Stimulated activated CD8-positive, alpha-beta memory T cell treated with anti-CD3 and anti-CD28 coated beads, Interleukin-12 subunit alpha, Interleukin-12 subunit beta, amount 100 ng/mL, for 4 hours (primary cell): ENCODE measurements around the gene HOXB1.
"Not testable (repeated sequence)": the region's sequence is repeated elsewhere in the genome, so short reads cannot be mapped to it uniquely, and the experiment has no call there.

Experiments
- DNase-seq: peaks from one replicate; pipeline ENCODE4 v3.0.0-alpha.2; 2020; ENCODE audit warnings: low read depth

The HOXB1 gene

DNA sequence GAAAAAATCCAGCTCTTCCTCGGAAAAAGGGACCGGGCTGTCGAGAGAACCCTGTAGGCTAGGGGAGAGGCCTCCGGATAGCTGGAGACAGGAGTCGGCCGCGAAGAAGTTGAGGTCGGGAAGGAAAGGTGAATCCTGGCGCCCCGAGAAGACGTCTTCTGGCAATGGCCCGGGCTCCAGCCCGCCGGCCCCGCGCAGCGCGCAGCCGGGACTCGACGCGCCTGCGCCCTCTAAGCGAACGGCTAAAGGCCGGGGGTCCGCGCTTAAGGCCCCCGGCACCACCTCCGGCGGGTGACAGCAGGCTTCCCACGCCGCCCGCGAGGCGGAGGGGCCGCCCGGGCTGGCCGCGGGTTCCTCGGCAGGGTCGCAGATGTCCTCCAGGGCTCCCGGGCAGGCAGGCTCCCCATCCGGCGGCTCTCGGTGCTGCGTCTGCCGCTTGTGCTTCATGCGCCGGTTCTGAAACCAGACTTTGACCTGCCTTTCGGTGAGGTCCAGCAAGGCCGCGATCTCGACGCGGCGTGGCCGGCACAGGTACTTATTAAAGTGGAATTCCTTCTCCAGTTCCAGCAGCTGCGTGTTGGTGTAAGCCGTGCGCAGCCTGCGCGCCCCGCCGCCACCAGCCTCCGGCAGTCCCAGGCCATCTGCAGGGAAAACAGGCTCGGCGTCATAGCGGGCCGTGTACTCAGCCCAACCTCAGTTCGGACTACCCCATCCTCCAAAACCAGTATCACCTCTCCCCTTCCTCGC, 12.5 kb upstream of the HOXB1 start:
- DNase-seq: peak; percentile 27

DNA sequence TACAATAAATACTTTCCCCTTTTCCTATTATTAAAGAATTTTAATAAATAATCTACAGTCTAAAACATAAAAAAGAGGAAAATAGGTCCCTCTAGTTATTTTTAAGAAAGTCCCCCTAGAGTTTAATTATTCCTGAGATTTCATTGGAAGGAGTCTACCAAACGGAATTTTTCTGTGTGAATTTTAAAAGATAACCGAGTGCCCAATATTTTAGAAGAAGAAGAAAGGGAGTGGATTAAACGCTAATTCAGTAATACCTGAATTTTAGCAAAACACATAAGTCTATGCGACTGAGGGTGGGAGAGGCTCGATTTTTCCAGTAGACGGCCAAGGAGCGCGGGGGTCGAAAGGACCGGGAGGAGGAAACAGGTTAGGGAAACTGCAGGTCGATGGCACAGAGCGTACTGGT, 11.9 kb upstream of the HOXB1 start:
- no peak for DNase-seq

DNA sequence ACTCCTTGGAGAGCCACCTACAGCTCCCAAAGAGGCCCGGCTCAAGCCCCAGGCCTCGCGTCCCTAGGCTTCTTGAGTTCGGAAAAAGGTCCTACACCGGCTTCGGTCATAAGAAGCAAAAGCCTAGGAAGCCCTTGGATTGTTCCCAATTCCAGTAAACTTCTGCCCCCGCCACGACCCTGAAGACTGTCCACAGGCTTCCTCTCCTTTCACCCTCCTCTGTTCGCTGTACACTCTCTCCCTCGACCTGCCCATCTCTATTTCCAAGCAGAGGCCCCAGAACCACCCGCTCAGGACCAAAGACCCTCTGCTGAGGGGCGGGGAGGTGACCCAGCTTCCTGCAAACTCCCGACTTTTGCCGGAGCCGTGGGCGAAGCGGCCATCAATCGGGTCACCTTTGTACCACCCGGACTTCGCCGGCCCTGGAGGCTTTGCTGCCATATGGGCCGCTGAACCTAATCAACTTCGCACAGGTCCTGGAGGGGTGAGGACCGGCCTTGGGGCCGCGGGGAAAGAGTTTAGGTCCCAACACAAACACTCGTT, 11.4 kb upstream of the HOXB1 start:
- no peak for DNase-seq

DNA sequence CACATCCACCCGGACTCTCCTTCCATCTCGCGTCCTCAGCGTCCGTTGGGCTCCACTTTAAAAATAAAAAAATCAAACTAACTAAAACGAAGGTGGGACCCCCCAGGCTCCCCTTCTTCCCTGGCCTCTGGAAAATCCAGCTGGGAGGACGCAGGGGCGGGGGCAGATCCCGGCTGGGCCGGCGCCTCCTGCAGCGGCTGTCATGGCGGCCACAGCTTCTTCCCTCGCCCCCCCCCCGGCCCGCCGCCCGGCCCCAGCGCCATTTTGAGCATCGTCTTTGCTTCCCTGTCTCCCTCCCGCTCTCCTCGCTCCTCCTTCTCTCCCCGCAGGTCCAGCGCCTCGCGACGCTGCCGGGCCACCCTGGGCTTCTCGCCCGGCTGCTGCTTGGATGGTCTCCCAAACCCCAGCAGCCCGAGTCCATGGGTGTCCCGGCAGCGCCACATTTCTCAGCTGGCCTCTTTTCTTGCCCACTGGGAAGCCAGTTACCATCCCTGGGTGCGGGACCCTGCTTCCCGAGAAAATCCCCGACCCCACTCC, 10.8 kb upstream of the HOXB1 start:
- peak; percentile 14 for DNase-seq

DNA sequence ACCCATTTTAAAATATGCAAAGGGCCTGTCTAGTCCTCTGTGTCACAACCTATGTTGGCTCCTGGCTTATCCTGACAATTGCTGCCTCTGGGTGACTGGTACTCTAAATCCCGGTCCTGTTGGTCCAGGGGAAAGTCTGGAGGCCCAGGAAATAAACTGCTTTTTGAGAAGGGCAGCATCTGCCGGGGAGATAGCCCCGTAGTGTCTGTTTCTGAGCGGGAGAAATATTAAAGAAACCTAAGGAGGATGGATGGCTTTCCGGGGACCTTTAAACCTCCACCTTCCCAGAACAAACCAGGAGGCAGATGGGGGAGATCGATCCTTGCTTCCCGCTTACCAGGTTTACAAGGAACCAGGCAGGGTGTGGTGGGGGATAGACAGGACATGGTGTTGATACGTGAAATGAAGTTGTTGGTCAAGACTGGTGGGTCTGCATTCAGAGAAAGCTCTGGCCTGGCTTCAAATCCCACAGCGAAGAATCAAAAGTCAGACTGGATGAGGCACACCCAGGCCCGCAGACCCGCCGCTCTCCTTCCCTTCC, 10.3 kb upstream of the HOXB1 start:
- no peak for DNase-seq

DNA sequence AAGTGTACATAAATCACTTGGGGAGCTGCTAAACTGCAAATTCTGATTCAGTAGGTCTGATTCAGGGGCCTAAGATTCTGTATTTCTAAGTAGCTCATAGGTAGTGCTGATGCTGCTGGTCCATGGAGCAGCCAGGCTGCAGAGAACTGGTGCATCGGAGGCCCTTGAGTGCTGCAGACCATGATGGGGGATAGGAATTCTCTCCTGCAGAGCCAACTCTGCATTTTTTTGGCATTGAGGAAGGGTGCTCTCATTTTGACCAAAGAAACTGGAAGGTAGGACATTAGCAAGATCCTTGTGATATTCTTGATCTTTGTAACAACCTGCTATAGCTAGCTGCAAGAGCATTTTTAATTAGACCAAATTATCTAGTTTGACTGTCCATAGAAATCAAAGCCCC, 9.4 kb upstream of the HOXB1 start:
- no peak for DNase-seq

DNA sequence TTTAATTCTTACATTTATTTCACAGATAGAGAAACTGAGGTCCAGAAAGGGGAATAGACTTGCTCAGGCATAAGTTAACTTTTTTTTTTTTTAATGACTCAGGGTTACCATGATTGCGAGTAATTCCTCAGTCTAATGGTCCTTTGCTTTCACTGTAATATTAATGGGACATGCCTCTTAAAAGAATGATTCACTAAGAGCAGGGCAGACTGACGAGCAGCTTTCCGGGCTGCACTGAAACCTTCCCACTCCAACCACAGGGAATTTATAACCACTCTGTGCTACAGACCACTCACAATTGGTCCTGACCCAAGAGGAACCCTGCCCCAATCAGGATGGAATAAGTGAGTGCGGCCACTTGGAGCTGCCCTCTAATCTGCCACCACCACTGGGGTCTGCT, 8.4 kb upstream of the HOXB1 start:
- DNase-seq: no peak

DNA sequence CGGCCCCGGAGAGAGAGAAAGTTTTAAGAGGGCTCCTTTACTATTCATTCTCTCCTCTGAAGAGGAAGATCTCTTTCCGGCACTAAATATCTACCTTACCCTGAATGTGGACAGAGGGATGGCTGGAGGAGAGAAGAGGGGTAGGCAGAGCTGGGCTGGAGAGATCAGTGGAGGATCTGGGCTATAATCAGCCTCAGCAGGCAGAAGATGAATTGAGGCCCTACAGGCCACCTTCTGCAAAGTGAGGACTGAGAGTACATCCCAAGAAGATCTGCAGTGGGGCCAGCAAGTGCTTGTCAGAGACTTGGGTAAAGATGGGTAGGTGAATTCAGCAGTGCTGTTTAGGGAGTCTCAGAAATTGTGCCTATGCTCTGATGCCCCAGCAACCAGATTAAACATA, 6.5 kb upstream of the HOXB1 start:
- no peak for DNase-seq

DNA sequence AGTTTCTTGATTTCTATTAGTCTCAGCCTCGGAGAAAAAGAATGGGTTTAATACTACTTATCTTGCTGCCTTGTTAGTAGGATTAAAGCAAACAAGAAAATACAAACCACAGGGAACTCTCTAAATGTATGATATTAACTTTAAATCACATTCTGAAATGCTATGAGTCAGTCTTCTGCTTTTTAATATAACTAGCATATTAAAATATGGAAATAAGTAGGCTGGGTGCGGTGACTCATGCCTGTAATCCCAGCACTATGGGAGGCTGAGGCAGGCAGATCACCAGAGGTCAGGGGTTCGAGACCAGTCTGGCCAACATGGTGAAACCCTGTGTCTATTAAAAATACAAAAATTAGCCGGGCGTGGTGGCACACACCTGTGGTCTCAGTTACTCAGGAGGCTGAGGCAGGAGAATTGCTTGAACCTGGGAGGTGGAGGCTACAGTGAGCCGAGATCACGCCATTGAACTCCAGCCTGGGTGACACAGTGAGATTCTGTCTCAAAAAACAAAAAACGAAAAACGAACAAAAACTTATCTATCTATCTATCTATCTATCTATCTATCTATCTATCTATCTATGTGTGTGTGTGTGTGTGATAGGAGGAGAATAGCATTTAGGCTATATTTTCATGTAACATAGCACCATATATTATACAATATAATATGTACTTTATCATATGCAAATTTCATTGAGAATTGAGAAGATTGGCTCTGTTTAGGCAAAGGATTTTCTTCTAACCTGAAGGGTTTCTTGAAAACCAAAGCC, 5.2 kb upstream of the HOXB1 start:
- not testable (repeated sequence) for DNase-seq

DNA sequence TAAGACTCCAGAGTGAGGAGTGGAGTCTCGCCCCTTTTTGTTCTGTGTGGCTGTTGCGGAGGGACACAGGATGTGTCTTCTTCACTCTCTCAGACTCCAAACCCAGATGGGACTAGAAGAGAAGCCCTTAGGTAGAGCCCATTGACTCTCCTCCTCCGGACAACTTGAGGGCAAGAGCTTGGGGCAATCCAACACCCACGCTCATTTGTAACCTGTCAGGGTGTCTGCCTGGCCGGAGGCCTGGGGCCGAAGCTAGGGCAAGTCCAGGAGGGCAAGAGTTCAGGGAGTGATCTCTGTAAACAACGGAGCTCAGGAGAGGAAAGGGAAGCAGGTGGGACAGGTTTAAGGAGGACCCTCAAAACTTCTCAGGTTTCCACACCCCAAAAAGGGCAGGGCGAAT, 1.4 kb upstream of the HOXB1 start:
- no peak for DNase-seq

DNA sequence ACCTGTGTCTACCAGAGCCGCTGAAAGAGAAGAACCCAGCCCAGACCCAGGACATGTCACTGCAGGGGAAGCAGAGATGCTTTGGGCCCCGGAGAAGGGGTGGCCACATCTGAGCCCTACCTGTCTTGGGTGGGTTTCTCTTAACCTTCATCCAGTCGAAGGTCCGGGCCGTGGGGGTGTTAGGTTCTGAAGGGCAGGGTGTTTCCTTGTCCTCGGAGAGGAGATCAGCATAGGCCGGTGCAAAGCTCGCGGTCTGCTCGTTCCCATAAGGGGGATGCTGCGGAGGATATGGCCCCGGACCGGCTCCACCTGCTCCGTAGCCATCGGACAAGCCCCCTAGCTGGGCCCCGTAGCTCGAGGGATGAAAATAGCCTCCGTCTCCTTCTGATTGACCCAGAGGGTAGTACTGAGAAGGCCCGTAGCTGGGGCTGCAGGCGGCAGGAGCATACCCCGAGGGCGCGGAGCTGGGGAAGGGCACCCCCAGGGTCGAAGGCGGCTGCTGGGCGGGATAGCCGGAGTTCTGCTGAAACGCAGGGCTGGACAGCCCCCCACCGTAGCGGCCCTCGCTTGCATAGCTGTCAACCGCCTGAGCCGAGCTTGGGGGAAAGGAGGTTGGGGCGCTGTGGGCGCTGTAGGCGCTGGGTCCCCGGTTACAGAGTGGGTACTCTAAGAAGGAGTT, 464 bp downstream of the HOXB1 start:
- DNase-seq: no peak

DNA sequence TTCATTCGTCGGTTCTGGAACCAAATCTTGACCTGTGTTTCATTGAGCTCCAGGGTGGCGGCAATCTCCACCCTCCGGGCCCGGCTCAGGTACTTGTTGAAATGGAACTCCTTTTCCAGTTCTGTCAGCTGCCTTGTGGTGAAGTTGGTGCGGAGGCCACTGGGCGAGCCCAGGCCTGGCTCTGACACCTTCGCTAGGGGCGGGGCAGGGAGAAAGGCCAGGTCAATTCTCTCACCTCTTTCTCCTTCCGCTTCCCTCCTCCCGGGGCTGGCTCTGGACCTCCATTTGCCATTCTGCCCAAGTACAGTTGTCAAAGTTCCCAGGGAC, 1.2 kb downstream of the HOXB1 start:
- no peak for DNase-seq

DNA sequence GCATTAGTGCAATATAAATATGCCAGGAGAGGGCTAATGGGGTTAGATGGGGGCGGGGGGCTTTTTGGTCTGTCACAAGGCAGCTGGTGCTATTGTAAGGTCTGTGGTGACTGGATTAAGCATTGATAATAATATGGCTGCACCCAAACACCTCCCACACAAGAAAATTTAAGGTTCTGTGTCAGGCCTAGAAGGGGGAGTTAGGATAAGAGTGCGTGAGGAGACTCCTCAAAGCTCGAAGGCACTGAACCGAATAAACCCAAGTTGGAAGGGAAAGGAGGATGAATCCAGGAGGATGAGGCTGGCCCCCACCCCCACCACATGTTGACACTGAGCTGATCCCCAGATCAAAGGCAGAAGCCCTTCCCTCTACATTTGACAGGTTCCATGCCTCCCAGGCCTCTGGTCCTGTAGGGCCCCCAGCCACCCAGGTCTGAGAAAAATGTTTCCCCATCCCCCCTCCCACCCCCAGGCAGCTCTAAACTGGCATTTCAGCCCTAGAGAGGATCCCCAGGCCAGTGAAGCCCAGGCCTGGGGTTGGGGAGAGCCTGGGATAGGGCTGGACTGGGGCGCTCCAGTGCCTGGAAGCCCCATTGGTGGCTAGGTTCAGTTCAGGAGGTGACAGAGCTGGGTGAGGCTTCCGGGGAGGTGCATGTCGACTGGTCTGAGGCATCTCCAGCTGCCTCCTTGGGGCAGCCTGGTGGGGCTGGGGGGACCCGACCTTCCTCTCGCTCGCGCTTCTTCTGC, 1.7 kb downstream of the HOXB1 start:
- DNase-seq: no peak

DNA sequence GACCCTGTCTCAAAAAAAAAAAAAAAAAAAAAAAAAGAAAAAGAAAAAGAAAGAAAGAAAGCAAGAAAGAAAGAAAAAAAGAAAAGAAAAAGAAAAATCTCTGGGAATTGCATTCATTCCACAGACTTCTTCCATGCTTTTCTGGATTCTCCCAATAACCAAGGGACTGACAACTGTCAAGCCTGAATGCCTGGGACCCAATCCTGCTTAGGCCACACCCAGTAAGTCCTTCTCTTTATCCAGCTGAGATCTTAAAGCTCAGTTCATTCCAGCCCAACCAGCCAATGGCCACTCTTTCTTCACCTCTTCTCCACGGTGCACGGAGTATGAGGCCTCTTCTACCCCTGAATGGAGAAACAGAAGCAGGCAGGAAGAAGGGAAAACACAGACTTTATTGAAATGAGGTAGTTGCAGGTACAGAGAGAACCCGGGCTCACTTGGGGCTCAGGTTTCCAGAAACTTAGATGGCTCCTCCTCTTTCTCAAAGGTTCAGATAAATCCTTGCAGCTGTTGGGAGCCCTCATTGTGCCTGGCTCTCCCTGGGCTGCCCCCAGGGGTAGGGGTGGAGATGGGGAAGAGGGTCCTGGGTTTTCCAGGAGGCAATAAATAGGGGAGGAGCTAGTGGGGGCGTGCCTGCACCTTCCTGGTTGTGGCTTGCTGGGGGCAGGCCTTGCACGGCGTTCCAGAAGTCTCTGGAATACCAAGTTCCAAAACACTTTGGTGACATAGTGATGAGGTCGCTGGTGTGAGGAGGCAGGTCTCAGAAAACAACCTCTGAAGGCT, 2.5 kb downstream of the HOXB1 start:
- DNase-seq: no peak

DNA sequence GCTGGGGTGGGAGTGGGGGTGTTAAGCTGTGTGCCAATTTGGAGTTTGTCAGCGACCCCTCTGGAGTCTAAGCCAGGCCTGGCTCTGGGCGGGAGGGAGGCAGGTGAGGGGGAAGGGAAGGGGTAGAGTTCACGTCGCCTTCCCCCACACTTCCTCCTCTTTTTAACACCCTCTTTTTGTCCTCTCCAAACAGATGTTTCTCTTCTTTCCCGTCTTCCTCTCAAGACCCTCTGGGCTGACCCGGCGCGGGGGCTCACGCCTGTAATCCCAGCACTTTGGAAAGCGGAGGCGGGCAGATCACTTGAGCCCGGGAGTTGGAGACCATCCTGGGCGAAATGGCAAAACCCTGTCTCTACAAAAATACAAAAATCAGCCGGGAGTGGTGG, 3.3 kb downstream of the HOXB1 start:
- DNase-seq: no peak

DNA sequence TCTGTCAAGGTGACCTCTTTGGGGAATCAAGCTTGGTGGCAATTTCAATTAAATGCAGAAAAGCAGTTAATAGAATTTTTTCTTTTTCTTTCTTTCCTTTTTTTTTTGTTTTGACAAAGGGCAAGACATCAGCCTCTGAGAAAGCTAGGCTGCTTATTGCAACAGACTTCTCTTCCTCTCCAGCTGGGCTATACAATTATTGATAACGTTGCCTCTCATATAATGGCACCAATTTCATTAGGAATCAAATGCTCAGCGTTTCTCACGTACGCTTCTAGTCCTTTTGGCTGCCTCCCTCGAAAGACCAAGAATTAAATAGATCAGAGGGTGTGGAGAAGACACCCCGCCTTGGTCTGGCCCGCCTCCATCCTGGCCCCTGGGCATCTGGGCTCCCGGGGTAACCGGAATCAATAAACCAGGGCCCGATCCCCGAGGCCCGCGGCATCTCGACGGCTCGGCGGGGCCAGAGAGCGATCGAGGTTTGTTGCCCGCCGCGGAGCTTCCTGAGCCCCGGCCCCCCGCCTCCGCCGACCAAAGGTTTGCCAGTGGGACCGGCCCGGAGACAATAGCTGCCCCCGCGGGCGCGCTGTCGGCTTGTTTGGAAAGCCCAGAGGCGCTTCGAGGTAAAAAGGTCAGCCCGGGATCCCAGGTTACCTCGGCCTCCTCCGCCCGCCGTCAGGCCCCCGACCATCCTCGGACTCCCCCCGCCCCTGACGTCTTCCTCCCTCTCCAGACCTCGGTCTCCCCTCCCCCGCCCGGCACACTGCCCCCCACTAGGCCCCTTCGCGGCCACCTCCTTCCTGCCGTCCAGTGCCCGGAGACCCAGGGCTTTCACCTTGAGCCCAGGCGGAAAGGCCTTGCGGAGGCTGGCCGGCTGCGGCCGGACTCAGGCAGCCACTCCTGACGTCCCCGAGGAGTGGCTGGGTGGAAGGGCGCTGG, 3.9 kb downstream of the HOXB1 start:
- DNase-seq: no peak

DNA sequence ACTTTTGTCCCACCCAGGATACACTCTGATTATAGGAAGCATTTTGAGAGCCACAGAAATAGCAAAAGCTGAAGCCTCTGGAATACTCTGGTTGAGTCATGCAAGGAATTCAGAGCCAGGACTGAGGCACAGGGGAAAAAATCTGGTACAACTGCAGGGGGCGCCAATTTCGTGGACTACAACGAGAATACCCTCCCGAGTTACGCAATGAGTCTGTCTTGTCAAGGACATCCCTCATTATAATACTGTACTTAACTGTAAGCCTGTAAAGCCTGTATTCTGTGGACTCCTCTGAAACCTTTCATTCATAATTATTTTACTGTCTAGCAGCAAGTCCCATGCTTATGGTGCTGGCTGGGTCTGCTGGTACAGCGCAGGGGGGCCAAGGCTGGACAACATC, 7.8 kb downstream of the HOXB1 start:
- no peak for DNase-seq

DNA sequence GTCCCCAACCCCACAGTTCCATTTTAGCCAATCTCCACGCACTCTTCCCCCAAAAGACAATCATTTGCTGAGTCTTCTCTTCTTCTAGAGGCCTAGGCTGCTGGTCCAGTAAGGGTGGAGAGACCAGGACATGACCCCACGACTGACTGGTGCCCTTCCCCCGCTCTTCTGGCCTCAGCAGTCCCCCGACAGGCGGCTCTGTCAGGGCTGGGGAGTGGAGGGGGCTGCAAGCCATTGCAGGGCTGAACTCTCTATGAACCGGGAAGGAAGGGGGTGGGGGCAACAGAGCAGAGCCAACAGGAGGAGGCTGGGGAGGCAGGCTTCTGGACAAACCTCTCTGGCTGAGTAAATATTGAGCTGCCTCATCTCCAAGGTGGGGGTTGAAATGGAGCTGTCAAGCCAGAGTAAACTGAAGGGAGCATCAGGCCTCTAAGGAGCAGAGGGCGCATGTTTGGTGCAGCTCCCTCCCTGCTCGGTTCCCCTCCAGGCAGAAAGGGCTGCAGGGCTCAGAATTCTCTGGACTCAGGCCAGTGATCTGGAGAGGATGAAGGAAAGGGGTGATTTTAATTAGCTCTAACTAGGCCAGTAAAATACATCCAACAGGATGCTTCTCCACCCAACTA, 8.7 kb downstream of the HOXB1 start:
- DNase-seq: no peak

DNA sequence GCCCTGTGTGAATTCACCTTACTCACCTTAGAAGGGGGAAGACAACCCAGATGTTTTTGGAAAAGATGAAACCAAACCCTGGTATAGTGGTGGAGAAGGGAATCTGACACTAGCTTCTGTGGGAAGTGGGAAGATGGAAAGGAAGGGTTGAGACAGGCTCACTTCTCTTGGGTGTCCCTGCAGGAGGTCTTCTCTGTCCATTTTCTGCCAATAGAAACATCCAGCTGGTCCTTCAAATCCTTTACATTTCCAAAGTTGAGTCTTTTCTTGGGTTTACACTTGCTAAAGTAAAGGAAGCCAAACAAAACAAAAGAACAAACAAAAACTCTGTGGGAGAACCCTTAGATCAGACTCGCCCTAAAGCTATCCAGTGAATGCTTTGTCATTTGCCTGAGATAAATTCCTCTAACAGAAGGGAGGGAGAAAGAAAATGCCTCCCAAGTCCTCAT, 10.2 kb downstream of the HOXB1 start:
- no peak for DNase-seq
